K562 (cell line): ENCODE measurements around the gene ERC2. TPM values are rescaled to one million over a fixed set of nuclear protein-coding genes. Genes with fewer than 3 reads are reported as not detected.

Source experiments
- ATAC-seq: fragments of 200-7000 bp; cut with Tn5 transposase; 3 replicates; pipeline ENCODE4 v1.9.1; 2020; ENCODE audit warnings: moderate library complexity
- BruUV-seq: library from RNA; stranded (reverse); fragments of 400-500 nt; replicated peaks from 2 replicates; lab custom pipeline; 2021; lab: Mats Ljungman, UMichigan
- CTCF ChIA-PET: fragments of 300-600 bp; formaldehyde crosslinking; extraction: SDS; loops from one replicate; lab custom pipeline; 2021; ENCODE audit warnings: low intra/inter-chr PET ratio; lab: Yijun Ruan, JAX
- POLR2A ChIA-PET: fragments of 300-600, 350-650 bp; sonication (Branson Sonifier 250); formaldehyde crosslinking; extraction: SDS; loops from one replicate; lab custom pipeline; 2021; ENCODE audit warnings: antibody characterized with exemption, inconsistent platforms; lab: Yijun Ruan, JAX
- DNase-seq, 4 experiments: peaks; one replicate each; pipeline versions ENCODE4 v3.0.0 to v3.0.0-alpha.2; 2011 to 2018; ENCODE audit warnings: low spot score in 3 of 4, mixed read lengths in 3 of 4; ENCODE audit errors: extremely low read depth in 1 of 4
- FAIRE-seq: peaks from 2 replicates; lab custom pipeline; 2011; peaks lifted over from hg19 to GRCh38; lab: Jason Lieb, UNC
- H2AFZ ChIP-seq: 2 replicates; pipeline ENCODE4 v1.6.0; 2011; ENCODE audit warnings: low read depth, low read length, control low read depth, inconsistent platforms
- H3K27ac ChIP-seq: fragments of 200-600 bp; 3 replicates; pipeline ENCODE4 v1.8.0; 2011; ENCODE audit warnings: low read depth, mild to moderate bottlenecking, control low read depth, inconsistent platforms, low read length, moderate library complexity, mixed read lengths; ENCODE audit errors: extremely low read depth
- H3K27me3 ChIP-seq, 2 experiments: fragments of 300-600 bp in 1 of 2; 2 replicates in 1 of 2; 3 replicates in 1 of 2; pipeline versions ENCODE4 v1.6.0 to v1.8.0; 2011; ENCODE audit warnings: inconsistent platforms in 2 of 2, low read length in 2 of 2, mild to moderate bottlenecking in 1 of 2, mixed read lengths in 1 of 2, moderate library complexity in 1 of 2; ENCODE audit not compliant: control insufficient read depth in 2 of 2, insufficient read depth in 2 of 2
- H3K36me3 ChIP-seq: fragments of 300-600 bp; 3 replicates; pipeline ENCODE4 v1.8.0; 2011; ENCODE audit warnings: mild to moderate bottlenecking, low read length, inconsistent platforms; ENCODE audit not compliant: control insufficient read depth, insufficient read depth
- H3K4me1 ChIP-seq, 2 experiments: fragments of 200-600 bp in 1 of 2; replicated peaks in 1 of 2; 2 replicates in 1 of 2; 3 replicates in 1 of 2; pipeline versions ENCODE4 v1.5.1 to v1.8.0; 2011; ENCODE audit warnings: inconsistent platforms in 2 of 2, low read length in 2 of 2, mild to moderate bottlenecking in 1 of 2, mixed read lengths in 1 of 2, moderate library complexity in 1 of 2; ENCODE audit not compliant: control insufficient read depth in 2 of 2, insufficient read depth in 2 of 2
- H3K4me2 ChIP-seq: 2 replicates; pipeline ENCODE4 v1.6.1; 2011; ENCODE audit warnings: low read length, control low read depth, inconsistent platforms, mixed read lengths; ENCODE audit not compliant: insufficient read depth
- H3K4me3 ChIP-seq: fragments of 200-600 bp; sonication (generic), shearing (Covaris generic); 2 replicates; pipeline ENCODE4 v1.5.1; 2016; ENCODE audit warnings: control low read depth, inconsistent platforms
- H3K79me2 ChIP-seq: fragments of 200-600 bp; 3 replicates; pipeline ENCODE4 v1.8.0; 2011; ENCODE audit warnings: low read length, inconsistent platforms; ENCODE audit not compliant: control insufficient read depth, insufficient read depth
- H3K9ac ChIP-seq, 2 experiments: 2 replicates each; pipeline versions ENCODE4 v1.6.0 to v1.6.1; 2011; ENCODE audit warnings: low read depth in 2 of 2, low read length in 2 of 2, control low read depth in 1 of 2, inconsistent platforms in 1 of 2, mild to moderate bottlenecking in 1 of 2, mixed read lengths in 1 of 2; ENCODE audit not compliant: insufficient read depth in 1 of 2
- H3K9me1 ChIP-seq: one replicate; pipeline ENCODE4 v1.6.0; 2011; ENCODE audit warnings: inconsistent platforms, mild to moderate bottlenecking, low read length, moderate library complexity; ENCODE audit not compliant: control insufficient read depth, insufficient read depth
- H3K9me3 ChIP-seq: replicated peaks from 2 replicates; pipeline ENCODE4 v1.5.1; 2011; ENCODE audit warnings: low read depth, low read length, inconsistent platforms; ENCODE audit not compliant: control insufficient read depth, insufficient read depth
- H4K20me1 ChIP-seq: replicated peaks from 2 replicates; pipeline ENCODE4 v1.6.1; 2011; ENCODE audit warnings: low read length, inconsistent platforms, mixed read lengths; ENCODE audit not compliant: control insufficient read depth, insufficient read depth
- CCNT2 ChIP-seq: IDR thresholded peaks from 2 replicates; pipeline ENCODE4 v1.6.1; 2011; ENCODE audit warnings: borderline replicate concordance, low read depth, mild to moderate bottlenecking, moderate library complexity, mixed read lengths, low read length; ENCODE audit not compliant: insufficient read length; ENCODE audit errors: extremely low read depth
- MEF2D ChIP-seq: conservative IDR thresholded peaks from 2 replicates; pipeline ENCODE4 v1.6.1; 2016; ENCODE audit warnings: low read depth, missing genetic modification characterization, missing compliant biosample characterization
- POLR2AphosphoS2 ChIP-seq: IDR thresholded peaks from 2 replicates; pipeline ENCODE4 v1.6.1; 2012; ENCODE audit warnings: low read length, improper control_type of control experiment
- POLR2H ChIP-seq: IDR thresholded peaks from 2 replicates; pipeline ENCODE4 v1.6.1; 2016; ENCODE audit warnings: missing genetic modification characterization, low read depth, mild to moderate bottlenecking, control low read depth, missing compliant biosample characterization, moderate library complexity
- SNRNP70 ChIP-seq: fragments of 200-400 bp; formaldehyde crosslinking; optimal IDR thresholded peaks from 2 replicates; pipeline ENCODE3; 2017; ENCODE audit warnings: low read depth, low read length
- WGBS: fragments of 100-300 bp; shearing (Covaris generic); methylation state at CpG from one replicate; pipeline ENCODE4 v1.1.6; 2016; ENCODE audit warnings: low coverage, mixed read lengths; ENCODE audit not compliant: insufficient coverage; ENCODE audit errors: missing lambda C conversion rate; 5-methylcytosine and 5-hydroxymethylcytosine counted together
- in situ Hi-C: fragments of 300-500 bp; cut with MboI; formaldehyde crosslinking; loops from 4 replicates; pipeline ENCODE4 v1.15.0; 2018; ENCODE audit warnings: inconsistent platforms, mixed read lengths
- intact Hi-C: fragments of 100-400 bp; cut with micrococcal nuclease; formaldehyde crosslinking; loops from 2 replicates; pipeline ENCODE4 v1.14.2; 2022
- polyA plus RNA-seq, 8 experiments: library from polyadenylated mRNA; depleted of rRNA in 4 of 8; stranded (reverse) in 5 of 8; unstranded in 3 of 8; fragments of >200 nt; fragmentation: Nextera tagmentation in 2 of 8; fragmentation: Illumina TruSeq in 1 of 8; extraction: Ambion mirVana in 2 of 8; extraction: Trizol in 1 of 8; gene quantifications; 2 replicates each; pipeline versions ENCODE4 v1.2.1 to v1.2.3, GENCODE V29; 2011 to 2014; ENCODE audit warnings: inconsistent platforms in 1 of 8, missing spikeins in 1 of 8
- total RNA-seq, 7 experiments: library from RNA; depleted of rRNA in 6 of 7; stranded (reverse); fragments of >200 nt in 6 of 7; fragmentation: Illumina TruSeq in 2 of 7; extraction: Trizol in 2 of 7; gene quantifications; 2 replicates each; pipeline versions ENCODE4 v1.2.1 to v1.2.3, GENCODE V29; 2011 to 2021; ENCODE audit warnings: low replicate concordance in 1 of 7
- TF ChIP-seq, protein P1 (sequence below), 2 experiments: fragments of 450-650 bp; IDR thresholded peaks; 2 replicates each; pipeline ENCODE4 v1.6.1; 2018; ENCODE audit warnings: mild to moderate bottlenecking in 2 of 2, low read depth in 1 of 2; ENCODE audit not compliant: partially characterized antibody in 2 of 2
- TF ChIP-seq, protein P2 (sequence below): fragments of 250-450 bp; sonication (Bioruptor Pico); IDR thresholded peaks from 2 replicates; pipeline ENCODE4 v1.9.0; 2021; ENCODE audit warnings: mild to moderate bottlenecking

Gene ERC2
- total and polyA plus RNA-seq, 9 of the 15 experiments (the other 6 are each of a cell fraction or from before 2014, with no cell fraction given): 0.04 to 0.18 (median 0.07) TPM; not detected in 2

GRCh38 chr3:56428667-56429066 lies 39.6 kb downstream of the ERC2 start (continued):
- no peak for TF ChIP-seq MEF2D (tag)
- TF ChIP-seq POLR2H (tag): no peak
- no peak for TF ChIP-seq POLR2AphosphoS2
- TF ChIP-seq CCNT2: no peak

GRCh38 chr3:56424885-56425284 lies 43.4 kb downstream of the ERC2 start:
- H3K27me3 ChIP-seq: no peaks in the 10 kb centered on the region
- no peaks in the 10 kb centered on the region for H4K20me1 ChIP-seq
- TF ChIP-seq, protein P1, sequence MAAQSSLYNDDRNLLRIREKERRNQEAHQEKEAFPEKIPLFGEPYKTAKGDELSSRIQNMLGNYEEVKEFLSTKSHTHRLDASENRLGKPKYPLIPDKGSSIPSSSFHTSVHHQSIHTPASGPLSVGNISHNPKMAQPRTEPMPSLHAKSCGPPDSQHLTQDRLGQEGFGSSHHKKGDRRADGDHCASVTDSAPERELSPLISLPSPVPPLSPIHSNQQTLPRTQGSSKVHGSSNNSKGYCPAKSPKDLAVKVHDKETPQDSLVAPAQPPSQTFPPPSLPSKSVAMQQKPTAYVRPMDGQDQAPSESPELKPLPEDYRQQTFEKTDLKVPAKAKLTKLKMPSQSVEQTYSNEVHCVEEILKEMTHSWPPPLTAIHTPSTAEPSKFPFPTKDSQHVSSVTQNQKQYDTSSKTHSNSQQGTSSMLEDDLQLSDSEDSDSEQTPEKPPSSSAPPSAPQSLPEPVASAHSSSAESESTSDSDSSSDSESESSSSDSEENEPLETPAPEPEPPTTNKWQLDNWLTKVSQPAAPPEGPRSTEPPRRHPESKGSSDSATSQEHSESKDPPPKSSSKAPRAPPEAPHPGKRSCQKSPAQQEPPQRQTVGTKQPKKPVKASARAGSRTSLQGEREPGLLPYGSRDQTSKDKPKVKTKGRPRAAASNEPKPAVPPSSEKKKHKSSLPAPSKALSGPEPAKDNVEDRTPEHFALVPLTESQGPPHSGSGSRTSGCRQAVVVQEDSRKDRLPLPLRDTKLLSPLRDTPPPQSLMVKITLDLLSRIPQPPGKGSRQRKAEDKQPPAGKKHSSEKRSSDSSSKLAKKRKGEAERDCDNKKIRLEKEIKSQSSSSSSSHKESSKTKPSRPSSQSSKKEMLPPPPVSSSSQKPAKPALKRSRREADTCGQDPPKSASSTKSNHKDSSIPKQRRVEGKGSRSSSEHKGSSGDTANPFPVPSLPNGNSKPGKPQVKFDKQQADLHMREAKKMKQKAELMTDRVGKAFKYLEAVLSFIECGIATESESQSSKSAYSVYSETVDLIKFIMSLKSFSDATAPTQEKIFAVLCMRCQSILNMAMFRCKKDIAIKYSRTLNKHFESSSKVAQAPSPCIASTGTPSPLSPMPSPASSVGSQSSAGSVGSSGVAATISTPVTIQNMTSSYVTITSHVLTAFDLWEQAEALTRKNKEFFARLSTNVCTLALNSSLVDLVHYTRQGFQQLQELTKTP (IDR thresholded peaks at IDR 0.05; ENCODE audit: low read depth in 1 of 2, partially characterized antibody in 2 of 2): no peak
- TF ChIP-seq, protein P2, sequence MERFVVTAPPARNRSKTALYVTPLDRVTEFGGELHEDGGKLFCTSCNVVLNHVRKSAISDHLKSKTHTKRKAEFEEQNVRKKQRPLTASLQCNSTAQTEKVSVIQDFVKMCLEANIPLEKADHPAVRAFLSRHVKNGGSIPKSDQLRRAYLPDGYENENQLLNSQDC (CRISPR knock-in tag): no peak
- no peak for TF ChIP-seq SNRNP70
- 0% methylated on average over 3 of the region's 3 CpGs for WGBS
- H2AFZ ChIP-seq: no peak overlapping the region
- no peaks in the 10 kb centered on the region for H3K36me3 ChIP-seq
- H3K4me1 ChIP-seq: no peaks in the 10 kb centered on the region
- FAIRE-seq: no peak
- no peaks in the 10 kb centered on the region for H3K9me3 ChIP-seq
- no peak overlapping the region for H3K4me2 ChIP-seq
- ChIA-PET CTCF (no interaction called here), POLR2A (interaction anchor here (0.5 kb wide), 1 partner anchor 700 kb away, joined by 3 read pairs; no protein-coding TSS in a partner anchor)
- H3K27ac ChIP-seq: no peak overlapping the region
- H3K9ac ChIP-seq: no peak overlapping the region
- H3K79me2 ChIP-seq: no peaks in the 10 kb centered on the region
- no peak for DNase-seq
- in situ Hi-C loops (no loop called here), intact Hi-C loops (no loop called here)
- no peak overlapping the region for H3K4me3 ChIP-seq
- BruUV-seq: no TSS peak
- ATAC-seq: no peak
- no peaks in the 10 kb centered on the region for H3K9me1 ChIP-seq
